SU-DHL-6 (cell line): ENCODE results near the gene ADAM17.

Experiments used
- EZH2phosphoT487 ChIP-seq: fragments of 200-600 bp; sonication (generic), shearing (Covaris generic); conservative IDR thresholded peaks from 2 replicates; pipeline ENCODE4 v1.6.1; 2018; ENCODE audit warnings: mild to moderate bottlenecking, antibody characterized with exemption, low read length, moderate library complexity, mixed read lengths
- TF ChIP-seq, protein P1 (sequence below): fragments of 200-600 bp; sonication (generic); IDR thresholded peaks from one replicate; pipeline ENCODE4 v1.5.1; 2017; ENCODE audit warnings: antibody characterized with exemption, mild to moderate bottlenecking, low read length, moderate library complexity; ENCODE audit not compliant: insufficient read depth, poor library complexity, severe bottlenecking

DNA sequence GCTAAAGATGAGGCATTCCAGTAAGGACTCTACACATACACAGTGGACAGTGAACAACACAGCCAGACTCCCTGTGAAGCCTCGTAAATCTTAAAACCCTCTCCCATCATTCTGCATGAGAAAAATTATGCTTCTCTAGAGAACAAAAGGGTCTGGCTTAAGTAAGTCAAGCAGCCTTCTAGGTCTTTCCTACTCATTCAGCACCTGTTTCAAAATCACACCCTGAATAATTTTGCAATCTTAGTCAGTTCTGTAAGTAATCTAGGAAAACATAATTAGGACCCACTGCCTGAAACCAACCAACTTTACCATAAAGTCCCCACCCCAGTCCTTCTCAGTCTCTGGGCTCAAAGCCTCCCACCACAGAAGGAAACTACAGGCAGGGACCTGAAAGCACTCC, 61.5 kb downstream of the ADAM17 start:
- TF ChIP-seq, protein P1, sequence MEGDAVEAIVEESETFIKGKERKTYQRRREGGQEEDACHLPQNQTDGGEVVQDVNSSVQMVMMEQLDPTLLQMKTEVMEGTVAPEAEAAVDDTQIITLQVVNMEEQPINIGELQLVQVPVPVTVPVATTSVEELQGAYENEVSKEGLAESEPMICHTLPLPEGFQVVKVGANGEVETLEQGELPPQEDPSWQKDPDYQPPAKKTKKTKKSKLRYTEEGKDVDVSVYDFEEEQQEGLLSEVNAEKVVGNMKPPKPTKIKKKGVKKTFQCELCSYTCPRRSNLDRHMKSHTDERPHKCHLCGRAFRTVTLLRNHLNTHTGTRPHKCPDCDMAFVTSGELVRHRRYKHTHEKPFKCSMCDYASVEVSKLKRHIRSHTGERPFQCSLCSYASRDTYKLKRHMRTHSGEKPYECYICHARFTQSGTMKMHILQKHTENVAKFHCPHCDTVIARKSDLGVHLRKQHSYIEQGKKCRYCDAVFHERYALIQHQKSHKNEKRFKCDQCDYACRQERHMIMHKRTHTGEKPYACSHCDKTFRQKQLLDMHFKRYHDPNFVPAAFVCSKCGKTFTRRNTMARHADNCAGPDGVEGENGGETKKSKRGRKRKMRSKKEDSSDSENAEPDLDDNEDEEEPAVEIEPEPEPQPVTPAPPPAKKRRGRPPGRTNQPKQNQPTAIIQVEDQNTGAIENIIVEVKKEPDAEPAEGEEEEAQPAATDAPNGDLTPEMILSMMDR = no peak
- no peak for TF ChIP-seq EZH2phosphoT487
